Measurements from ENCODE around the gene STAB2.

STAB2 gene

GRCh38 chr12:103698752-103699560 is 111.9 kb downstream of the STAB2 start:
- no peak for DNase-seq

GRCh38 chr12:103705098-103705497 is 118.0 kb downstream of the STAB2 start:
- no peak for DNase-seq

GRCh38 chr12:103705927-103706326 is 118.9 kb downstream of the STAB2 start:
- no peak for DNase-seq

GRCh38 chr12:103707446-103707845 is 120.4 kb downstream of the STAB2 start:
- DNase-seq = no peak

- no peak for DNase-seq
Measured at GRCh38 chr12:103710544-103710943, 123.5 kb downstream of the STAB2 start.

GRCh38 chr12:103712216-103712615 is 125.1 kb downstream of the STAB2 start:
- DNase-seq = no peak

GRCh38 chr12:103715494-103715893 is 128.4 kb downstream of the STAB2 start:
- DNase-seq = no peak

- DNase-seq = no peak
Measured at GRCh38 chr12:103716517-103717196, 129.6 kb downstream of the STAB2 start.

GRCh38 chr12:103725398-103725797 is 138.3 kb downstream of the STAB2 start:
- DNase-seq = no peak

GRCh38 chr12:103727638-103728037 is 140.6 kb downstream of the STAB2 start:
- DNase-seq = no peak

GRCh38 chr12:103728323-103728722 is 141.2 kb downstream of the STAB2 start:
- DNase-seq = no peak

GRCh38 chr12:103729499-103729898 is 142.4 kb downstream of the STAB2 start:
- DNase-seq = no peak

- DNase-seq = no peak
Measured at GRCh38 chr12:103731539-103731938, 144.5 kb downstream of the STAB2 start.

- no peak for DNase-seq
Measured at GRCh38 chr12:103734863-103735262, 147.8 kb downstream of the STAB2 start.

- no peak for DNase-seq
Measured at GRCh38 chr12:103735291-103735690, 148.2 kb downstream of the STAB2 start.

- no peak for DNase-seq
Measured at GRCh38 chr12:103736572-103736971, 149.5 kb downstream of the STAB2 start.

GRCh38 chr12:103737881-103738280 is 150.8 kb downstream of the STAB2 start:
- DNase-seq = no peak

- no peak for DNase-seq
Measured at GRCh38 chr12:103742349-103742932, 155.4 kb downstream of the STAB2 start.

GRCh38 chr12:103743788-103744187 is 156.7 kb downstream of the STAB2 start:
- no peak for DNase-seq

GRCh38 chr12:103745962-103746361 is 158.9 kb downstream of the STAB2 start:
- DNase-seq = no peak

- no peak for DNase-seq
Measured at GRCh38 chr12:103748002-103748401, 160.9 kb downstream of the STAB2 start.

- DNase-seq = no peak
Measured at GRCh38 chr12:103748875-103749274, 161.8 kb downstream of the STAB2 start.

GRCh38 chr12:103751171-103751570 is 164.1 kb downstream of the STAB2 start:
- no peak for DNase-seq

GRCh38 chr12:103751600-103751999 is 164.5 kb downstream of the STAB2 start:
- no peak for DNase-seq
